Activated naive CD8-positive, alpha-beta T cell treated with anti-CD3 and anti-CD28 coated beads, Interleukin-2, amount 10 ng/mL, durations not matched to agents 7 days and 5 days (primary cell): ENCODE measurements around the gene STARD5. TPM values are rescaled to one million over a fixed set of nuclear protein-coding genes. Genes with fewer than 3 reads are reported as not detected.
"Not testable (repeated sequence)": the region's sequence is repeated elsewhere in the genome, so short reads cannot be mapped to it uniquely, and the experiment has no call there.

ENCODE experiments used
- ATAC-seq: fragments of 150-1000 bp; cut with Tn5 transposase; one replicate; pipeline ENCODE4 v1.10.0; 2021; ENCODE audit warnings: low read depth, moderate library complexity
- POLR2A ChIA-PET: fragments of 350-600 bp; sonication (Branson Sonifier 250); formaldehyde crosslinking; loops from one replicate; lab custom pipeline; 2021; ENCODE audit warnings: antibody characterized with exemption; lab: Charles Lee
- DNase-seq: peaks from one replicate; pipeline ENCODE4 v3.0.0; 2021
- H3K27ac Mint-ChIP-seq: one replicate; pipeline ENCODE4 v1.8.0; 2022; ENCODE audit warnings: mild to moderate bottlenecking, mixed read lengths
- H3K27me3 Mint-ChIP-seq: one replicate; pipeline ENCODE4 v1.8.0; 2022; ENCODE audit warnings: mild to moderate bottlenecking, moderate library complexity, mixed read lengths
- H3K36me3 Mint-ChIP-seq: one replicate; pipeline ENCODE4 v1.8.0; 2021; ENCODE audit warnings: mild to moderate bottlenecking, mixed read lengths
- H3K4me1 Mint-ChIP-seq: one replicate; pipeline ENCODE4 v1.8.0; 2021; ENCODE audit warnings: mixed read lengths
- H3K4me3 Mint-ChIP-seq: one replicate; pipeline ENCODE4 v1.8.0; 2022; ENCODE audit warnings: mild to moderate bottlenecking, moderate library complexity, mixed read lengths
- H3K9me3 Mint-ChIP-seq: one replicate; pipeline ENCODE4 v1.8.0; 2021; ENCODE audit warnings: mixed read lengths
- total RNA-seq, 2 experiments: library from RNA; stranded (reverse); gene quantifications; one replicate each; pipeline ENCODE4 v1.2.3, GENCODE V29; 2021

STARD5 gene
- total RNA-seq, 2 experiments from 2014 or later = 5.4 to 7.2 TPM

DNA sequence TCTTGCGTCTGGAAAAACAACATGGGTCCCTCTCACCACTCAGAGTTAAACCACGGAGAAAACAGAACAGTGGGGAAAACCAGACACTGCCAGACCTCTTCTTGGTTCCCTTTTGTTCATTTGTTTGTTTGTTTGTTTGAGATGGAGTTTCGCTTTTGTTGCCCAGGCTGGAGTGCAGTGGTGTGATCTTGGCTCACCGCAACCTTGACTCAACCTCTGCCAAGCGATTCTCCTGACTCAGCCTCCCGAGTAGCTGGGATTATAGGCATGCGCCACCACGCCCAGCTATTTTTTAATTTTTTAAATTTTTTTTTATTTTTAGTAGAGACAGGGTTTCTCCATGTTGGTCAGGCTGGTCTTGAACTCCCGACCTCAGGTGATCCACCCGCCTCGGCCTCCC, 24.8 kb upstream of the STARD5 start:
- H3K27me3 Mint-ChIP-seq, ATAC-seq, H3K4me1 Mint-ChIP-seq, H3K36me3 Mint-ChIP-seq, POLR2A ChIA-PET, DNase-seq, H3K9me3 Mint-ChIP-seq, H3K4me3 Mint-ChIP-seq, H3K27ac Mint-ChIP-seq: not testable (repeated sequence)

DNA sequence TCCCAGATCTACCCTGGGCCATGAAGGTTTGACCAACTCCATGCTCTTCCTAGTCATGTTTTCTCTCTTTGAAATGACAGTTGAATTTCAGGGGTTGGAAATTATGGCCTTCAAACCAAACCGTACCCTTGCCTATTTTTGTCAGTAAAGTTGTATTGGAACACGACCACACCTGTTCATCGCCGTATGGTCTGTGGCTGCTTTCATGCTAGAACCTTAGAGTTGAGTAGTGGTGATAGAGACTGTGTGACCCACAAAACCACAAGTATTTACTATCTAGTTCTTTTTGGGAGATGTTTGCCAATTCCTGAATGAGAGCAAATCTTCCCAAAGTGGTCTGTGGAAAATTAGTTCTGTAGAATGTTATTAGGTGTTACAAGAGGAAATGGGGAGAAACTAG, 24.0 kb upstream of the STARD5 start:
- Mint-ChIP-seq H3K27ac (no peak overlapping the region), H3K4me1 (peaks cover 1% of the 10 kb centered on the region), H3K27me3 (no peaks in the 10 kb centered on the region), H3K9me3 (peaks cover 2% of the 10 kb centered on the region), H3K36me3 (peaks cover 1% of the 10 kb centered on the region), H3K4me3 (no peak overlapping the region)
- POLR2A ChIA-PET = no interaction called here
- no peak for DNase-seq
- no peak for ATAC-seq

DNA sequence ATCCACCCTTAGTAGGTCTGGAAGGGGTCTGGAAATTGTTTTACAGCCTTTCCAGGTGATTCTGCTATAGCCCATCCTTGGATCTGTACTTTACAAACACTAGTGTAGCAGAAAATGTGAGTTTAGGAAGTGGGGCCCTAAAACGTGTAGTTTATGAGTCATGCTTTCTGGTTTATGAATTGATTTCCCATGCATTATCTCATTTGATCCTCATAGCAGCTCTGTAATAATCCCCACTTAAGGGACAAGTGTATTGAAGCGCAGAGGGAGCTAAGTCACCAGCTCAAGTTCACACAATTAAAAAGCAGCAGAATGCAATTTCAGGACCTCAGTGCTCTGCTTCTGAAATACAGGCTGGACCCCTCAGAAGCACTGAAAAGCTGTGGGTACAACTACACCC, 22.7 kb upstream of the STARD5 start:
- peaks cover 2% of the 10 kb centered on the region for H3K9me3 Mint-ChIP-seq
- peaks cover 1% of the 10 kb centered on the region for H3K4me1 Mint-ChIP-seq
- DNase-seq (no peak), ATAC-seq (no peak)
- peaks cover 1% of the 10 kb centered on the region for H3K36me3 Mint-ChIP-seq
- no peak overlapping the region for H3K4me3 Mint-ChIP-seq
- no peaks in the 10 kb centered on the region for H3K27me3 Mint-ChIP-seq
- POLR2A ChIA-PET = no interaction called here
- no peak overlapping the region for H3K27ac Mint-ChIP-seq

DNA sequence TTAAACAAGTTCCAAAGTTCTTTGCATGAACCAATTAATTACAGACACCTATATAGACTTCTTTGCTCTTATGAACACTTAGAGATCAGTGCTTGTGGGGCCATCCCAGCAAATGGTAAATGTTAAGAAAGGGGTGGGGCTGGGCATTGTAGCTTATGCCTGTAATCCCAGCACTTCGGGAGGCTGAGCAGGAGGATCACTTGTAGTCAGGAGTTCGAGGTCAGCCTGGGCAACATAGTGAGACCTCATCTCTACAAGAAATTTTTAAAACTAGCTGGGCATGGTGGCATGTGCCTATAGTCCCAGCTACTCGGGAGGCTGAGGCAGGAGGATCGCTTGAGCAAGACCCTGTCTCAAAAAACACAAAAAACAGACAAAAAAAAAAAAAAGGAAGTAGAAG, 19.4 kb upstream of the STARD5 start:
- POLR2A ChIA-PET = no interaction called here
- Mint-ChIP-seq H3K4me1 (peaks cover 1% of the 10 kb centered on the region), H3K27me3 (no peaks in the 10 kb centered on the region), H3K36me3 (peaks cover 1% of the 10 kb centered on the region), H3K4me3 (no peak overlapping the region), H3K27ac (no peak overlapping the region), H3K9me3 (peaks cover 2% of the 10 kb centered on the region)
- DNase-seq (no peak), ATAC-seq (no peak)

- H3K36me3 Mint-ChIP-seq = peaks cover 1% of the 10 kb centered on the region
- POLR2A ChIA-PET = no interaction called here
- H3K27ac Mint-ChIP-seq = no peak overlapping the region
- ATAC-seq (no peak), DNase-seq (no peak)
- H3K27me3 Mint-ChIP-seq = no peaks in the 10 kb centered on the region
- H3K4me3 Mint-ChIP-seq = no peak overlapping the region
- no peaks in the 10 kb centered on the region for H3K4me1 Mint-ChIP-seq
- H3K9me3 Mint-ChIP-seq = peaks cover 2% of the 10 kb centered on the region
Observed at GRCh38 chr15:81341351-81341750, 17.4 kb upstream of the STARD5 start.

GRCh38 chr15:81339851-81340250, 15.9 kb upstream of the STARD5 start:
- H3K4me1 Mint-ChIP-seq = no peaks in the 10 kb centered on the region
- no peak overlapping the region for H3K27ac Mint-ChIP-seq
- no peak for DNase-seq
- peaks cover 2% of the 10 kb centered on the region for H3K9me3 Mint-ChIP-seq
- POLR2A ChIA-PET = no interaction called here
- no peaks in the 10 kb centered on the region for H3K36me3 Mint-ChIP-seq
- no peak for ATAC-seq
- H3K4me3 Mint-ChIP-seq = no peak overlapping the region
- no peaks in the 10 kb centered on the region for H3K27me3 Mint-ChIP-seq

- Mint-ChIP-seq H3K36me3 (no peaks in the 10 kb centered on the region), H3K9me3 (no peaks in the 10 kb centered on the region), H3K27me3 (no peaks in the 10 kb centered on the region), H3K27ac (no peak overlapping the region), H3K4me3 (no peak overlapping the region), H3K4me1 (no peaks in the 10 kb centered on the region)
- POLR2A ChIA-PET = no interaction called here
- ATAC-seq (no peak), DNase-seq (no peak)
Observed at GRCh38 chr15:81339321-81339720, 15.4 kb upstream of the STARD5 start.

- Mint-ChIP-seq H3K27ac (no peak overlapping the region), H3K27me3 (no peaks in the 10 kb centered on the region), H3K9me3 (no peaks in the 10 kb centered on the region), H3K36me3 (no peaks in the 10 kb centered on the region), H3K4me3 (no peak overlapping the region), H3K4me1 (no peaks in the 10 kb centered on the region)
- POLR2A ChIA-PET = no interaction called here
- DNase-seq (no peak), ATAC-seq (no peak)
Observed at GRCh38 chr15:81338170-81339007, 14.4 kb upstream of the STARD5 start.

DNA sequence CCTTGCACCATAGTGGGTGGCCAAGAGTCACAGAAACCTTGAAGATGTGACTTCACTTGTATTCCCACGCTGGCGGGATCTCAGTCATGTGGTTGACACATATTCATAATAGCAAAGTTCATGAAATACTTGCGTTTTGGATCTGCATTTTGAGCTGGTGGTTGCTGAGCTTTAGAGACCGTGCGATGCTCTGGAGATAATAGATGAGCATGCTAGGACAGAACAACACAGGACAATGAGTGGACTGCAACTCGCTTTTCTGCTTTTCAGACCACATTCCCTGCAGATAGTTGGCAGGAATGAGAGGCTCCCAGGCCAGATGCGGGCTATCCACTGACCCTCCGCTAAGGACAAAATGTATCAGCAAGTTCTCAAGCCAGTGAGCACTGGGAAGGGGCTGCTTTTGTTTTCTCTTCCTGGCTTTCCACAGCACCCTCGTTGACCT, 13.8 kb upstream of the STARD5 start:
- Mint-ChIP-seq H3K27me3 (no peaks in the 10 kb centered on the region), H3K27ac (no peak overlapping the region), H3K9me3 (no peaks in the 10 kb centered on the region), H3K4me3 (no peak overlapping the region), H3K36me3 (no peaks in the 10 kb centered on the region), H3K4me1 (no peaks in the 10 kb centered on the region)
- POLR2A ChIA-PET = no interaction called here
- DNase-seq (no peak), ATAC-seq (no peak)

DNA sequence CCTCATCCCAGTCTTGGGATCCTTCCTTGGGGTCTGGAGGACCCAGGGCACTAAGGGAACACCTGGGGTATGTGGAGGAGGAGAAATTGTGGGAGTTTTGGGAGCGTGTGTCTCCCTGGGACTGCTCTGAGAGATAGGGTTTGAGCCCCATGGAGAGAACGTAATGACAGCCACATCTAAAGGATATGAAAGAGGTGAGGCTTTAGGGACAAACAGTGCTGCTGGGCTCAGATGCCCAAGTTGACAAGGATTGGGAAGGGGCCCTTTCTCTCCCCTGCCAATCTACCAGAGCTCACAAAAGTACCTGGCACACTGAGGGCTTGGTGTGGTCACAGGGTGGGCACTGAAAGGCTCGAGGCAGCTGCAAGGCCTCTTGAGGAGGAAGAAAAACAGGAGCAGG, 13.3 kb upstream of the STARD5 start:
- Mint-ChIP-seq H3K36me3 (no peaks in the 10 kb centered on the region), H3K27me3 (no peaks in the 10 kb centered on the region), H3K4me3 (no peak overlapping the region), H3K4me1 (no peaks in the 10 kb centered on the region), H3K27ac (no peak overlapping the region), H3K9me3 (no peaks in the 10 kb centered on the region)
- POLR2A ChIA-PET = no interaction called here
- DNase-seq = no peak
- ATAC-seq = no peak

- no peak overlapping the region for H3K27ac Mint-ChIP-seq
- POLR2A ChIA-PET = no interaction called here
- no peaks in the 10 kb centered on the region for H3K4me1 Mint-ChIP-seq
- ATAC-seq (no peak), DNase-seq (no peak)
- H3K9me3 Mint-ChIP-seq = no peaks in the 10 kb centered on the region
- no peak overlapping the region for H3K4me3 Mint-ChIP-seq
- no peaks in the 10 kb centered on the region for H3K36me3 Mint-ChIP-seq
- no peaks in the 10 kb centered on the region for H3K27me3 Mint-ChIP-seq
Observed at GRCh38 chr15:81336568-81336967, 12.6 kb upstream of the STARD5 start.

DNA sequence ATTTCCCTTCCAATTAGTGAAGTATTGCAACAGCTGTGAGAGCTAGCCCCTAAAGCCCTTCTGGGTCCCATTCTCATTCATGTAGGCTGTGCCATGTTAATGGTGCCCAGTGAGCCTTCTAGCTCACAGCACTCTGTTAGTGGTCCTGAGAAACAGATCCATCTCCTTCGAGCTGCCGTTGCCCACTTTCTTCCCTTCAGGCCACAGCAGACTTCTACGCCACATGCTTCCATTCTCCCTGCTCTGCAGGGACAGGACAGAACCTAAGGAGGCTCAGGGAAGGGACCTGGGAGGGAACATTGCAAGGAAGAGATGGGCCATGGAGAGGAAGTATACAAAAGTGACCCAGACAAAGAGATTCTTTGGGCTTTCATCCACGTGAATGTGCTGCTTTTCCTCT, 11.7 kb upstream of the STARD5 start:
- no peaks in the 10 kb centered on the region for H3K9me3 Mint-ChIP-seq
- H3K27ac Mint-ChIP-seq = no peak overlapping the region
- H3K27me3 Mint-ChIP-seq = no peaks in the 10 kb centered on the region
- H3K4me3 Mint-ChIP-seq = no peak overlapping the region
- no peak for DNase-seq
- H3K36me3 Mint-ChIP-seq = no peaks in the 10 kb centered on the region
- ATAC-seq = no peak
- POLR2A ChIA-PET = no interaction called here
- H3K4me1 Mint-ChIP-seq = peaks cover 4% of the 10 kb centered on the region

- H3K27ac Mint-ChIP-seq = no peak overlapping the region
- no peak overlapping the region for H3K4me3 Mint-ChIP-seq
- POLR2A ChIA-PET = interaction anchor here (1.1 kb wide), 1 partner anchor 43 kb away, joined by 4 read pairs; no protein-coding TSS in a partner anchor
- no peaks in the 10 kb centered on the region for H3K9me3 Mint-ChIP-seq
- no peaks in the 10 kb centered on the region for H3K27me3 Mint-ChIP-seq
- no peak for ATAC-seq
- H3K4me1 Mint-ChIP-seq = peaks cover 4% of the 10 kb centered on the region
- DNase-seq = no peak
- no peaks in the 10 kb centered on the region for H3K36me3 Mint-ChIP-seq
Observed at GRCh38 chr15:81334768-81335435, 11.0 kb upstream of the STARD5 start.

DNA sequence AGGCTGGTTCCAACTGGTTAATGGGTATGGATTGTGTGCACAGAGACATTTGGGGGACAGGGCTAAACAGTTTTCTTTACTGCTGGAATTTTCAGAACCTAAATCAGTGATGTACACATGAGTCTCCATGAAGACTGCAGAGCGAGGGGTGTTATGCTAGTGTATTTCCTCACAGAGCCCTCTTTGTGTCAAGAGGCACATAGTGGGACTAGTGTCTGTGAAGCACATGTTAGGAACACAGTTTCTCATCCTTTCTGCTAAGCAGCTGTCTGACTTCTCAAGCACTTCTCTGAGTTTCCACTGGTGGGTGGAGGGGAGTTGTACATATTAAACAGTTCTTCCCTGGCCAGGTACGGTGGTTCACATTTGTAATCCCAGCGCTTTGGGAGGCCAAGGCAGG, 9.4 kb upstream of the STARD5 start:
- no peak overlapping the region for H3K4me3 Mint-ChIP-seq
- POLR2A ChIA-PET = no interaction called here
- no peak for DNase-seq
- H3K36me3 Mint-ChIP-seq = no peaks in the 10 kb centered on the region
- H3K4me1 Mint-ChIP-seq = peaks cover 4% of the 10 kb centered on the region
- no peak overlapping the region for H3K27ac Mint-ChIP-seq
- H3K9me3 Mint-ChIP-seq = no peaks in the 10 kb centered on the region
- H3K27me3 Mint-ChIP-seq = no peaks in the 10 kb centered on the region
- ATAC-seq = no peak
